A549 treated with AZD9567 at 1 μM for 4 hours (cell line): Measurements from ENCODE around the gene PPP2R5C. TPM values are rescaled to one million over a fixed set of nuclear protein-coding genes. Genes with fewer than 3 reads are reported as not detected.

Experiments
- total RNA-seq: library from RNA; stranded (reverse); fragments of 200-300 nt; extraction: Qiagen RNA extraction; gene quantifications from 5 replicates; pipeline ENCODE4 v1.2.3, GENCODE V29; 2022; ENCODE audit not compliant: insufficient read depth

The PPP2R5C gene
- 61.2 to 92.7 TPM (median 66.0 TPM) in 5 replicates for total RNA-seq

DNA sequence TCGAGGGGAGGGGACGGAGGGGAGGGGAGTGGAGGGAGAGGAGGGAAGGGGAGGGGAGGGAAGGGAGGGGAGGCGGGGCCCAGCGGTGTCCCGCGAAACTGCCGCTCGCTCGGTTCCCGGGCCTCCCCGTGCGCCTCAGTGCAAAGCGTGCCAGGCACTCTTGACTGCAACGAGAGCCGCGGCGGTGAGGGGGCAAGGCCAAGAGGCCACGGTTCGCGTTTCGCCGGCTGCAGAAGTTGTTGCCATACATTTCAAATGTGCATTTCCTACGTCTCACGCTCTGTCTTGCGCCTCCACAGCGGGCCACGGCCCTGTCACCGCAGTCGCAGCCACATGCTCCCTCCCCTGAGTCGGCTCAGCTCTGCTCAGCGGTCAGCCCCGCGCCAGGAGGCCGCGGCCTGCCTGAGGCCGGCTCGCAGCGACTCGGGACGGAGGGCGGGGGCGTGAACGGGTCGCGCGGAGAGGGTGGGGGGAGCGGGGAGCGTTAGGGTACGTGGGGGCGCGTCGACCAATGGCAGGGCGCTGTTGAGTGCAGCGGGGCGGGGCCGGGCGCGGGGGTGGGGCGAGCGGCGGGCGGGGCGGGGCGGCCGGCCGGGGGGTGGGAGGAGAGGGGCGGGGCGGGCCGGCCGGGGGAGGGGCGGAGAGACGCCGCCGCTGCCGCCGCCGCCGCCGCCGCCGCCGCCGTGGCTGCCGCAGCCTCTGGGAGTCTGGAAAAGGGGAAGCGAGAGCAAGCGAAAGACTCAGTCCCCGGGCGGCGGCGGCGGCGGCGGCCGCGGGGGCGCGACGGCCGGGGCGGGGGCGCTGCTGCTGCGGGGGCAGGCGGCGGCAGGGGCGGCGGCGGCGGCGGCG is at the start of gene PPP2R5C:
PPP2R5C (plus strand) TSS at position 678 of the 849 bp plus-strand sequence. CDS start 185 bp downstream, outside the sequence.

DNA sequence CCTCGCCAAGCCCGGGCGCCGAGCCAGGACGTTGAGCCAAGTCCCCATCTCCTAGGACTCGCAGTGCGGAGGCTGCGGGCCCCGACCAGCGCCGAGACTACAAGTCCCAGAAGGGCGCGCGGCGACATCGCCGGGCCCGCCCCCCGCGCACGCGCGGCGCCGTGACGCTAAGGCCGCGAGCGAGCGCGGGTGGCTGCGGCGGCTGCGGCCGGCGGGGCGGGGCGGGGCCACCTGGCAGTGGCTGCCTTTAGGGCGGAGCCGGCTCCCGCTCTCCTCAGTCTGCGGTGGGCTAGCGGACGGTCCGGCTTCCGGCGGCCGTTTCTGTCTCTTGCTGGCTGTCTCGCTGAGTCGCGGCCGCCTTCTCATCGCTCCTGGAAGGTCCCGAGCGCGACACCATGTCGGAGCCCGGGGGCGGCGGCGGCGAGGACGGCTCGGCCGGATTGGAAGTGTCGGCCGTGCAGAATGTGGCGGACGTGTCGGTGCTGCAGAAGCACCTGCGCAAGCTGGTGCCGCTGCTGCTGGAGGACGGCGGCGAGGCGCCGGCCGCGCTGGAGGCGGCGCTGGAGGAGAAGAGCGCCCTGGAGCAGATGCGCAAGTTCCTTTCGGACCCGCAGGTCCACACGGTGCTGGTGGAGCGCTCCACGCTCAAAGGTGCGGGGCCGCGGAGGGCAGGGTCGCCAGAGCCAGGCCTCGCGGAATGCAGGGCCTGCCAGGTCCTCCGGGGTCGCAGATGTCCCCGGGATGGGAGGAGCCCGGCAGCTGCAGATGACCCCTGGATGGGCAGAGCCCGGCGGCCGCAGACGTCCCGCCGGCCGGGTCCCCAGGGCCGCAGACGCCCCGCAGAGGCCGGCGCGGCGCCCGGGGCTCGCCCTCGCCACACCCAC is 203.0 kb downstream of the PPP2R5C start, which contains the start of gene DYNC1H1:
DYNC1H1 (plus strand) TSS at position 277 of the 884 bp plus-strand sequence; CDS start at position 396, 119 bp downstream.

Other genes with a start within 250 kb of the PPP2R5C start
- gene DIO3, start 200.2 kb upstream of the PPP2R5C start, total RNA-seq: 0.05 to 0.12 TPM in 2 of 5 replicates, not detected in the others
- gene DYNC1H1, start 202.9 kb downstream of the PPP2R5C start, total RNA-seq: 185 to 227 TPM (median 208 TPM) in 5 replicates